ENCODE data around the gene CCR1.
"Not testable (repeated sequence)": the region's sequence is repeated elsewhere in the genome, so short reads cannot be mapped to it uniquely, and the experiment has no call there.

Gene CCR1

DNA sequence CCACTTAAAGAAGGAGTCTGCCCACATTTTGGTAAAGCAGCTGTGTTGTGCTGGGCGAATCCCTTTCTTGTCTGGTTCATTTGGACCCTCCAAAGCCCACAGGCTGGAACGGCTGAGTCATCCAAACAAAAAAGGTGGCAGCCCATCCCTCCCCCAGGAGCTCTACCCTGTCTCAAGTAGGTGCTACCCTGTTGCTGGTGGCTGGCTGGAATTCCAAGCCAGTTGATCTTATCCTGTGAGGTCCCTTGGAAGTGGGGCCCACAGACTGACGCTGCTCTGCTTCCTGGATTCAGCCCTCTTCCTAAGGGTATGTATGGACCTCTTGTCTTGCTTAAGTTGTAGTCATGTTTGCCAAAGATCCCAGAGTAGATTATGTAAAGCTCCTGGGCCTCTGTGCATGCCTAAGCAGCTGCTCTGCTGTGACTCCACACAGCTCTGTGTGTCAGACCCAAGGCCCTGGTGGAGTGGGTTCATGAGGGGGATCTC, 44.5 kb downstream of the CCR1 start:
- DNase-seq = no peak

GRCh38 chr3:46162975-46163555, 45.0 kb downstream of the CCR1 start:
- DNase-seq = no peak

GRCh38 chr3:46157685-46158084, 50.4 kb downstream of the CCR1 start:
- not testable (repeated sequence) for DNase-seq

DNA sequence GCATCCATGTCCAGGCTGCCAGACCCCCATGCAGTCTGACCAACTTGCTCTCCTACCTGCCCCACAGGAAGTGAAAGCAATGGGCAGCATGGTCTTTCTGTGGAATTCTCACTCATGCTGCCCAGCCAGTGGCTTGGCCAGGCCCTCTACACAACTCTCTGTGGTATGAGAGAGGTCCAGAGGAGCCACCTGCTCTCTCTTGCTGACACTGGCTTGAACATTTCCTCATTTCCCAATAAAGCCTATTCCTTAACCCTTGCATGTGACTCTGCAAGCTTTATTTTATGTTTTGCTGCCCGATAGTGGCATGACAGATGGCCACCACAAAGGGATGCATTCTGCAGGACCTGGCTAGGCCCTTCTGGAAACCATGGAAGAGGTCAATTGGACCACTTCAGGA, 53.8 kb downstream of the CCR1 start:
- DNase-seq = no peak

Measured in stimulated activated CD4-positive, alpha-beta T cell treated with anti-CD3 and anti-CD28 coated beads, Interleukin-15, amount 100 ng/mL, for 24 hours (primary cell).